Neural cell (in vitro differentiated cells): ENCODE results near the gene DYNLRB1.

Source experiments
- CTCF ChIP-seq: fragments of 450-650 bp; IDR thresholded peaks from 2 replicates; pipeline ENCODE4 v1.5.1; 2014; ENCODE audit warnings: antibody characterized with exemption, mild to moderate bottlenecking, moderate library complexity; ENCODE audit not compliant: poor library complexity, severe bottlenecking
- EP300 ChIP-seq: fragments of 450-650 bp; conservative IDR thresholded peaks from 2 replicates; pipeline ENCODE4 v1.6.1; 2014; ENCODE audit warnings: antibody characterized with exemption, mild to moderate bottlenecking, moderate library complexity; ENCODE audit not compliant: poor library complexity, severe bottlenecking
- EZH2 ChIP-seq: fragments of 200-600, 300-800 bp; shearing (Covaris generic), sonication (generic); IDR thresholded peaks from 2 replicates; pipeline ENCODE4 v1.6.1; 2014; ENCODE audit warnings: antibody characterized with exemption, low read length, borderline replicate concordance, mild to moderate bottlenecking; ENCODE audit not compliant: insufficient read depth, poor library complexity, severe bottlenecking
- MXI1 ChIP-seq: fragments of 450-650 bp; conservative IDR thresholded peaks from 2 replicates; pipeline ENCODE4 v1.6.1; 2014; ENCODE audit warnings: antibody characterized with exemption, mild to moderate bottlenecking; ENCODE audit not compliant: poor library complexity, severe bottlenecking
- RAD21 ChIP-seq: fragments of 450-650 bp; conservative IDR thresholded peaks from 2 replicates; pipeline ENCODE4 v1.6.1; 2014; ENCODE audit warnings: antibody characterized with exemption, mild to moderate bottlenecking, moderate library complexity
- SMC3 ChIP-seq: fragments of 450-650 bp; conservative IDR thresholded peaks from 2 replicates; pipeline ENCODE4 v1.6.1; 2014; ENCODE audit warnings: antibody characterized with exemption, mild to moderate bottlenecking, moderate library complexity; ENCODE audit not compliant: poor library complexity

GRCh38 chr20:34468951-34469350 lies 47.3 kb upstream of the DYNLRB1 start:
- TF ChIP-seq CTCF: no peak
- TF ChIP-seq EP300: no peak
- TF ChIP-seq SMC3: no peak
- TF ChIP-seq MXI1: no peak
- no peak for TF ChIP-seq RAD21
- TF ChIP-seq EZH2: no peak
